Measurements from ENCODE around the gene ITGA5.

The ITGA5 gene

GRCh38 chr12:54411391-54412241 is 7.5 kb downstream of the ITGA5 start:
- DNase-seq (ENCODE audit: low read depth), result peak; percentile 94

DNA sequence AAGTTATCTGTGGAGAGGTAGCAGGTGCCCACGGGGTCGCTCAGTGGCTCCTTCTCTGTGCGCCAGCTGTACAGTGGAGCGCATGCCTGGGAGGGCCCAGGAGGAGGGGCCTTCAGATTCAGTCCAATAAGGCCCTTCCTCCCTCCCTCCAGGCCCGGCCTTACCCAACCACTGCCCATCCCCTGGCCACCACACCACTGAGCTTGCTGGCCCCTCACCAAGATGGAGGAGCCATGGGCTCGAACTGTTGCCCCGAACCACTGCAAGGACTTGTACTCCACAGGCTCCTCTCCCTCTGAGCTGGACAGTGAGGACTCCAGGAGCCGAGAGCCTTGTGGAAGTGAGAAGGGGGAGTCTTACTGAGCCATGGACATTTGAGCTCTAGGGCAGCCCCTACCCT is 9.8 kb downstream of the ITGA5 start:
- no peak for DNase-seq (ENCODE audit: low read depth)

DNA sequence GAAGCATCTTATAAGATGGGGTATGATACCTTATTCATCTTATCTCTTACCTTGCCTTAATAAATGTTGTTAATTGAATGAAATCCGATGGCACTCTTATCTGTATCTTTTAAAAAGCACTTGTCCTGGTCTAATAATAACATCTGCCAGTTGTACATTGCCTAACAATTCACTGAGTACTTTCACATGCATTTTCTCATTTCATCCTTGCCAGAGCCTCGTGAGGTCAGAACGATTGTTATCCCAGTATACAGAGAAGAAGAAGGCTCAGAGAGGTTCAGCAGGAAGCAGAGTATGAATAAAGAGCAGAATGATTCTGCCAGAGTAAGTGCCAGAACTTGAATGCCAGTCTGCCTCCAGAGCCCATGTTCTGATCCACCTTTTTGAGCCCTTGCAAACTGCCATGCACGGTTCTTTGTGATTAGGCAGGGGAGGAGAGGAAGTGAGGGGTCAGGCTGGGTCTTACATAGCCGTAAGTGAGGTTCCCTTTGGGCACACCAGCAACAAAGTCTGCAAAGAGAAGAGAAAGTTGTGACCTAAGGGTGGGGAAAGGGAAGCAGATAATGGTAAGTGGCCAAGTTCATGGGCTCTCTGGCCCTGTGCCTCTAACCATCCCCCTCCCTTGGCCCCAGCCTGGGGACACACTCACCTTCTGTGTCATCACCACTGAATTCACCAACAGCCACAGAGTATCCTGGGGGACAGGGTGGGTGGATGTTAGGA is 11.7 kb downstream of the ITGA5 start:
- no peak for DNase-seq (ENCODE audit: low read depth)

DNA sequence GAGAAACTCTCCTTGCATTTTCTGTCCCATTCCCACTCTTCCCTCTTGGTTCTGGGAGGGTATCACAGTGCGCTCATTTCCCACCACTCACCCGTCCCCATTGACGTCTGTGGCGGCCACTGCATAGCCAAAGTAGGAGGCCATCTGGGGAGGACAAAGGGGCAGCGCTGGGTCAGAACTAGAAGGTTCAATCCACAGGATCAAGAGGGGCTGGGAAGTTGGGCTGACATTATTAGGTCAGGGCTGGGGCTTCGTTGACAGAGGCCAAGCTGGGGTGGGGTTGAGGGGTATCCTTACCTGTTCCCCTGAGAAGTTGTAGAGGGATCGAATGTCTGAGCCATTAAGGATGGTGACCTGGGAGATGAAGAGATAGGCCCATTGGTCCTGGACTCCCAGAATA is 13.5 kb downstream of the ITGA5 start:
- no peak for DNase-seq (ENCODE audit: low read depth)

GRCh38 chr12:54405106-54405505 is 14.0 kb downstream of the ITGA5 start:
- no peak for DNase-seq (ENCODE audit: low read depth)

- peak; percentile 54 for DNase-seq (ENCODE audit: low read depth)
Observed at GRCh38 chr12:54404061-54405004, 14.7 kb downstream of the ITGA5 start.

DNA sequence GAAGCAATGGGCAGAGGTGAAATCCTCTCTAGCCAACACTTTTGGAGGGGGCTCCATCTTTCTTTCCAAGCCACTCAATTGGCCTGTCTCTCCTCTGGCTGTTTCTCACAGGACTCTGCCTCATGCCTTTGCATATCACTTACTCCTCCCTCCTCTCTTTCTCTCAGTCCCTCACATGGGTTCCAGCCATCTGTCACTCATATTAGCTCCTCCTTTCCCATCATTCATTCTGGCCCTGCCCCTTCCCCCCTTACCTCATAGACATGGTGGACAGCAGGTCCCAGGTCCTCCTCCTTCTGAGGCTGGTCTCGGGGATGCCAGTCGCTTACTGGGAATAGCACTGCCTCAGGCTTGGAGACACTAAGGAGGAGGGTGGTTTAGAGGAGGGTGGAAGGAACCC is 17.9 kb downstream of the ITGA5 start:
- DNase-seq (ENCODE audit: low read depth), result no peak

DNA sequence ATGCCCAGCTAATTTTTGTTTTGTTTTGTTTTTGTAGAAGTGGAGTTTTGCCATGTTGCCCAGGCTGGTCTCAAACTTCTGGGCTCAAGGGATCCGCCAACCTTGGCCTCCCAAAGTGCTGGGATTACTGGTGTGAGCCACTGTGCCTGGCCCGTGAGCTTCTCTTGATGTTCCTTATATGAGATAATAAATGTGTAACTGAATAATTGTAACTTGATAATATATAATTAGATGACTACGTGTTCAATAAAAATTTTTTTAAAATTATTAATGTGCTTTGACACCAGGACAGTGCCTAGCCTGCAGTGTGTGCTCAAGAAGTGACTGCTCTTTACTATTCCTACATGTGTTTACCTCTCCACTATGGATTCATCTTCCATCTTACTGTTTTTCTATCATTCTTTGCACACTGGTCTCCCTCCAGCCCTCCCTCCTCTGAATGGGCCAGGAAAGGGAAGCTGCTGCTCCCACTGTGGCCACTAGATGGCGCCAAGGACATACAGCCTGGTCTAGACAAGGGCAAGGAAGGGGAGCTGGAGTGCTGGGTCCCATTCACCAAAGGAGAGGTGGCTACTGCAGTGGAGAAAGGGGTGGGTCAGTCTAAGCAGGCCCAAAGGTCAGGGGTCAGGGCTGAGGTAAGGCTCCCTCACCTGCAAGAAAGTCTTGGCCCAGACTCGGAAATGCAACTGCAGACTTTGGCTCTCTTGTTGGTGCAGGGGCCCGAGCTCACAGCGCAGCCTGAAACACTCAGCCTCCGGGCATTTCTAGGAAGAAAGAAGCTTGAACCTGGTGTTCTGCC is 19.9 kb downstream of the ITGA5 start:
- peak; percentile 74 for DNase-seq (ENCODE audit: low read depth)

GRCh38 chr12:54398218-54398617 is 20.8 kb downstream of the ITGA5 start:
- DNase-seq (ENCODE audit: low read depth), result no peak

DNA sequence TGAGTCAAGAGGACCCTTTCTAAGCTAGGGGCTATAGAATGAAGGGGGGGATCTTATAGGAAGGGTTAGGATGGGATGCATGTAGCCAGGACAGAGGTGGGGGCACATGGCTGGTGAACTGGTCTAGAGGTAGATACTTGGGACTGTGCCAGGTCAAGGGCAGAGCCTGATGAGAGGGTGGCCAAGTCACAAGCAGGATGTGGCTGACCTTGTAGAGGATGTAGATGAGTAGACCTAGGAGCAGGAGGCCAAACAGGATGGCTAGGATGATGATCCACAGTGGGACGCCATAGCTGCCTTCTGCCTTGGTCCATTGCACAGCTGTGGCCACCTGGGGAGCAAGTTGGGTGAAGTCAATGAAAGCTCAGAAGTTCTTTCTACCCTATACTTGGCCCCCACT is 21.9 kb downstream of the ITGA5 start:
- DNase-seq (ENCODE audit: low read depth), result no peak

DNA sequence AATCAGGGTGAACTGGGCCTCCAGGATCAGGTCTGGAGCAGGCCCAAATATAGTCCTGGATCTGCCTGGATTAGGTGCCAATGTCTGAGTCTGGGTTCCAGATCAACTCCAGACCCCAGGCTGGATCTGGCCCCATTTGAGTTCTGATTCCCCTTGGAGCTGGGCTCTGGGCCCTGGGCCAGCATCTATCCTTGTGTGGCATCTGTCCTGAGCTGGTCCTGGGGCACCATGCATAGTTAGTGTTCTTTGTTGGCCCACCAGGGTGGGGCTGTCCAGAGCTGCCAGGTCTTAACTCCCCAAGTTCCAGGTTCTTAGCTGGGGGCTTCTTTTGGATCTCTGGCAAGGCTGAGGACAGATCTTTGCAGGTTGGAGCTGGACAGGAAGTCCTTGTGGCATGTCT is 23.5 kb downstream of the ITGA5 start:
- DNase-seq (ENCODE audit: low read depth), result no peak

GRCh38 chr12:54394986-54395385 is 24.1 kb downstream of the ITGA5 start:
- no peak for DNase-seq (ENCODE audit: low read depth)

- DNase-seq (ENCODE audit: low read depth), result peak; percentile 42
Observed at GRCh38 chr12:54394281-54394719, 24.8 kb downstream of the ITGA5 start.

- DNase-seq (ENCODE audit: low read depth), result no peak
Observed at GRCh38 chr12:54393743-54394142, 25.3 kb downstream of the ITGA5 start.

DNA sequence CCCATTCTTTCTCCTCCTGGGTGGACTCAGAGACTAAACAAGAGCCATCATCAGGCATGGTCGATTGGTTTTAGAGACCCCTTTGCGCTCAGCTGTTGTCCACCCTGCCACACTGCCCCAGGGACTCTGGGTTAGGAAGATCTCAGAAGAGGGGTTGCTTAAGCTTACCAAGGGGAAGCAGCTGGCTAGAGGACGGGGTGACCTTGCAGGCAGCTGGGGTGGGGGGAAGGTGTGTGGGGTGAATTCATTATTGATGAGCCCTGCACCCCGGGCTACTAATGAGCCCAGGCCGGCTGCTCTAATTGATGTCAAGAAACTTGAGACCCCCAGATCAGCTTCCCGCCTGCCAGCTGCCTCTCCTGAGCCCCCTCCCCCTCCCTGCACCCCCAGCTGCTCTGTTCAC is 25.9 kb downstream of the ITGA5 start:
- DNase-seq (ENCODE audit: low read depth), result no peak

- no peak for DNase-seq (ENCODE audit: low read depth)
Observed at GRCh38 chr12:54392485-54393206, 26.4 kb downstream of the ITGA5 start.

GRCh38 chr12:54390668-54391551 is 28.2 kb downstream of the ITGA5 start:
- DNase-seq (ENCODE audit: low read depth), result no peak

GRCh38 chr12:54390176-54390667 is 28.8 kb downstream of the ITGA5 start:
- DNase-seq (ENCODE audit: low read depth), result no peak

- DNase-seq (ENCODE audit: low read depth), result no peak
Observed at GRCh38 chr12:54389607-54390175, 29.4 kb downstream of the ITGA5 start.
